HG03558 (cell line): ENCODE measurements around the gene FASN.
A peak's percentile ranks its signal among the peaks of the same experiment; 100 is the strongest.

Experiments used
- ATAC-seq: cut with Tn5 transposase; IDR thresholded peaks from one replicate; pipeline ENCODE4 v1.9.1; 2021; ENCODE audit warnings: moderate number of reproducible peaks; ENCODE audit not compliant: unreplicated experiment; ENCODE audit errors: extremely low read depth

Gene FASN

GRCh38 chr17:82103553-82104451, 5.8 kb upstream of the FASN start:
- no peak for ATAC-seq

GRCh38 chr17:82101767-82102679, 4.0 kb upstream of the FASN start:
- ATAC-seq = no peak

GRCh38 chr17:82101301-82101715, 3.3 kb upstream of the FASN start:
- ATAC-seq = no peak

DNA sequence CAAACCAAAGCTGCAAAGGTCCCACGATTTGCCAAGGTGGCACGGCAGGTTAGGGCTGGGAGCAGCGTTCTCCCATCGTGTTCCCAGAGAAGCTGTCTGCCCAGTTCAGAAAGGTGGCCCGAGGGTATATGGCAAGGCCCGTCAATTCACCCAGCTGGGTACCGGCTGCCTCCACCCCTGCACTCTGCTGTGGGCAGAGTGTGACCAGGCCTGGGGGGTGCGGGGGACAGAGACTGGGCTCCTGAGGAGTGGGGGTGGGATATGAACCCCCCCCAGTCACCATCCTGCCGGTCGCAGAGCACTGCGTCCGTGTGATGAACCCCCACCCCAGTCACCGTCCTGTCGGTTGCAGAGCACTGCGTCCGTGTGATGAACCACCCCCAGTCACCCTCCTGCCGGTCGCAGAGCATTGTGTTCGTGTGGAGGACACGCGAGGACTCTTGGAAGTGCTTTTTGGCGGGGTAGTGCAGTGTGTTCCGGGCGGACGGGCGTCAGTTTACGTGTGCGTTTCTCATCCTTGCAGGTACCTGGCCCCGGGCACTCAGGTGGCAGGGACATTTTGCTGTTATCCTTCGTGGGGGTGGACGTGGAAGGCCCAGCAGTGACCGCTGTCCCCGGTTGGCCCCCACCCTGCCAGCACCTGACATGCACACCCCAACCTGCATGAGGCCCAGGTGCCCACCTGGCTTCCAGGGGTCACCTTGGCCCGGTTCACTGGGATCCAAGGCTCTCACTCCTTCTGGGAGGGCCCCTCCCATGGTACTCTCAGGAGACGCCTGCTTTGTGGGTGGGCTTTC, 2.7 kb upstream of the FASN start:
- ATAC-seq = no peak

GRCh38 chr17:82098939-82099763, 1.1 kb upstream of the FASN start:
- no peak for ATAC-seq

- ATAC-seq = peak; percentile 1
Measured at GRCh38 chr17:82097919-82098168, 192 bp downstream of the FASN start.

GRCh38 chr17:82097184-82097918, 685 bp downstream of the FASN start:
- ATAC-seq = peak; percentile 3

DNA sequence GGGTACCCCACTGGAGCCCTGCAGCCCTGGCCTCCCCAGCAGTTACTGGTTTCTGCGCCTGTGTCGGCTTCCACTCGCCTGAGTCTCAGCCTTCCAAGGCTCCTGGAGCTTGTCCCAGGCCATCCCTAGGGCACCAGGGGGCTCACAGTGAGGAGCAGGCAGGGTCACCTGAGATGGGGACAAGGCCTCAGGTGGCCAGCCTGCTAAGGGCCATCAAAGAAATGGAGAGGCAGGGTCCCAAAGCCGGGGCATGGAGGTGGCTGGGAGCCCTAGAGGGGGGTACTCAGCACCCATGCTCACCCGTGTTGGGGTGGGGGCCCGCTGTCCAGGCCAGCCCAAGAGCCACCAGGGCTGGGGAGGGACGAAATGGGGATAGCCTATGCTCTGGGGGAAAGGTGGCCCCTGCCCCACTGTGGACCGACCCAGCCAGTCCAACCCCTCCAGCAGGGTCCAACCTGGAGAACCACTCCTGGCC, 1.3 kb downstream of the FASN start:
- no peak for ATAC-seq

DNA sequence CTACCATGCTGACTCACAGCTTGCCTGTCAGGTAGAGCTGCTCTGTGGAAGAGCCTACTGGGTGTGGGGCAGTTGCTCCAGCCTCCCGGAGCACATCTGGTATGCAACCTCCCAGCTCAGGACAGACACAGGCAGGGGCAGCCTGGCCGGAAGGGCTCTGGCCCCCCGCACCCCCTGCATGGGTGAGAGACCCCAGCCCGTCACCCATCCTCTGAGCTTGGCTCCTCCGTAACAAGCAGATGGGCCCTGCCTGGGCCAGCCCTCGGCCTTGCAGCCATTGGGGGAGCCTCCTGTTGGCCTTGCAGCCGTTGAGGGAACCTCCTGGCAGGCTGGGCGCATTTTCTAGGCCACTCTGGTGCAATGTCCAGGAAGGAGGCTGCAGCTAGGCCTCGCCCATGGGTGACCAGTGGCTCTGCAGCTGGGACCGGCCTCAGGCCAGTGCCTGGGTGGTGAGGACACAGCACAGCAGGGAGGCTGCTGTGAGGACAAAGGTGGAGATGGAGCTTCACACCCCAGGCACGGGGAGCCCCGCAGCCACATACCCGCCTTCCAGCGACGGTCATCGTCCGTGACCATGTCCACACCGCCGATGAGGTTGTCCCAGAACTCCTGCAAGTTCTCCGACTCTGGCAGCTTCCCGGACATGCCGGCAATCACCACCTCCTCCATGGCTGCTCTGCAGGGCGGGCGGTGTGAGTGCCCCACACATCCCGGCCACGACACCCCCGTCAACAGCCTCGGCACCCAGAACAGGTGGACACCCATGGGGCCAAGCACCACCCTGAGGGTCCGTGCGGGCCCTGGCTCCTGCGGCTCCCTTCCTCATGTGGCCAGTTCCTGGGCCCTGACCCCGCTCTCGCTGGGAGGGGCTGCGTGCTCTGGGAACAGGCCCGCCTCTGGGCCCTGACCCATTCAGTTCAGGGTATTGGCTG, 2.0 kb downstream of the FASN start:
- no peak for ATAC-seq

DNA sequence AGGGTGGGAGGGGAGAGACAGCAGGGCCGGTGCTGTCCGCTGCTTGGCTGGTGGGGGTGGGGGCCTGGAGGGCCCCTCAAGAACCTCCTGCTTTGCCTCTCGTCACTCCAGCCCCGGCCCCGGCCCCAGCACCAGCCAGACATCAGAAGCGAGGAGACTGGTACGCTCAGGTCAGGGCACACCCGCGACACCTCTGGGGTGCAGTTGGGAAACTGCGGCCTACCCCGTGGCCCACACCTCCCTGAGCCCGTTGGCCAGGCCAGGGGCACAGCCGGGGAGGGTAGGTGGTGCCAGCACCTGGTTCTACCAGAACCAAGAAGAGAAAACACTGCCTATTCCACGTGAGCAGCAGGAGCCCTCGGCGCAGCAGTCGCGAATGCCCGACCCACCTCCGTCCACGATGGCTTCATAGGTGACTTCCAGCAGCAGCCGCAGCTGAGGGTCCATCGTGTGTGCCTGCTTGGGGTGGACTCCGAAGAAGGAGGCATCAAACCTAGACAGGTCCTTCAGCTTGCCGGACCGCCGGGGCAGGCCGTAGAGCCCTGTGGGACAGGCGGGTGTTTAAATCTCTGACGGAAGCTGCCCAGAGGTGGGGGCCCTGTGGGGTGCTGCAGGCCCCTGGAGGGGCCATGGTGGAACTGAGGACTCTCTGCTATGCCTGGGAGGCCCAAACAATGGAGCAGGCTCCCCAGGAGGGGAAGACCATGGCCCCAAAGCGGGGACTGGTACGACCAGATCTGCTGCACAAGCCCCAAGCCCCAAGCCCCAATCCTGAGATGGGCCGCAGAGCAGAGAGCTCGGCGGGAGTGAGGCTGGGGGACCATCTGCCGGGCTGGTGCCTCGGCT, 2.9 kb downstream of the FASN start:
- ATAC-seq = no peak

DNA sequence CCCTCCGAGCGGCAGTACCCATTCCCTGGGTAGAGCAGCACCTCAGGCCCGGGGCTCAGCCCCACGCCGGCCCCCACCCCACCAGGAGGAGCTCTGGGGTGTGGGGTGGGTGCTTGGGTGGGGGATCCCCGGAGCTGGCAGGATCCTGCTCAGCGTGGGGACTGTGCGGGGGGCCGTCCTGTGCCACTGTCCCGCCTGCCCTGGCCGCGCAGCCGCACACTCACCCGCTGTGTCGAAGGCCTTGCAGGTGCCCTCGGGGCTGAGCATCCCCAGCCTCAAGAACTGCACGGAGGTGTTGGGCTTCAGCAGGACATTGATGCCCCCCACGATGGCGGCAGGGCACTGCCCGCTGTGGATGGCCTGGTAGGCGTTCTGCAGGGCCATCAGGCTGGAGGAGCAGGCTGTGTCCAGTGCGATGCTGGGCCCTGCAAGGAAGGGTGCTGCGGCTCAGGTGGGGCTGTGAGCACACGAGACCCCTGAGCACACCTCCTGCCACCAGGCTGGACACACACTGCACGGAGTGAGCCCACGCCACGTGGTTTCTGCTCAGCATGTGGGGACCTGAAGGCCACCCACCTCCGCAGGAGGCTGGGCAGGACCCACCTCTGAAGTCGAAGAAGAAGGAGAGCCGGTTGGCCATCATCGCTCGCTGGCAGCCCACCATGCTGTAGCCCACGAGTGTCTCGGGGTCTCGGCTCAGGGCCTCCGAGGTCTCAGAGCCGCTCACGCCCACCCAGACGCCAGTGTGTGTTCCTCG, 4.9 kb downstream of the FASN start:
- ATAC-seq = no peak

DNA sequence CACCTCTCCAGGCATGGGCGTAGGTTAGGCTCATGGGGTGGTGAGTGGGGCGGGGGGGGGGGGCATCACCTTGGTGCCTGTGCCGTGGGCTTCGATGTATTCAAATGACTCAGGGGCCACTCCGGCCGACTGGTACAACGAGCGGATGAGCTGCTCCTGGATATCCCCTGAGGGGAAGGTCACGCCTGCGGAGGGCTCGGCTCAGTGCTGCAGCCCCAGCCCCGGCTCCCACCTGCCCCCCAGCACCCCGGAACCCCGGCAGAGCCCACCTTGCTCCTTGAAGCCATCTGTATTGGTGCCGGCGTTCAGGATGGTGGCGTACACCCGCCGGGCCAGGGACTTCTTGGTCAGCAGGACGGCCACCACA, 5.4 kb downstream of the FASN start:
- no peak for ATAC-seq

GRCh38 chr17:82092094-82092586, 5.9 kb downstream of the FASN start:
- no peak for ATAC-seq

DNA sequence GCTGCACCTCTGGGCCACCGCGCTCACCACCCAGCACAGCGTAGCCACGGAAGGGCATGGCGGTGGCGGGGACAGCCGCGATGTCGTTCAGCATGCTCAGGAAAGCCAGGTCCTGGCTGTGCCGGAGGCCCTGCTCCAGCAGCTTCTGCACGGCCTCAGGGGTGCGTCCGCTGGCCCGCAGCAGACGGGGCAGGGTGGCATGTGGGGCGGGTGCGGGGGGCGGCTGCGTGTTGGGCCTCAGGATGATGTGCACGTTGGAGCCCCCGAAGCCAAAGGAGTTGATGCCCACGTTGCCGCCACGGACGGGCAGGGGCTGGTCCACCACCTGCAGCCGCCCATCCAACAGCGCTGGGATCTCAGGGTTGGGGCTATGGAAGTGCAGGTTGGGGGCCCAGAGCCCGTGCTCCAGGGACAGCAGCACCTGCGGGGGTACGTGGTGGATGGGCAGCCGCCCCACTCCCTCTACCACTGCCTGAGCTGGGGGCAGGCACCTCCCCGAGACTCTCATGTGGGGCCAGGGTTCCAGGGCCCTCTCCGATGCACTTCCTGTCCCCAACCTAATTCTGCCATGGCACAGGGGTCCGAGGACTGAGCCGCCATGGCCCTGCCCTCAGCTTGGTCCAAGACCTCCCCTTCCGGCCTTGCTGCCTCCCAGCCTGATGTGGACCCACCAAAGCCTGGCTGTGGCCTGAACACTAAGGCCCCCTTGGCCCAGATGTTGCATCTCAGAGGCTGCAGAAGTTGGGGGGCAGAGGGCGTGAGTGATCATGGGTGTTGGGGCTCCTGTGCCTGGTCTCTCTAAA, 6.6 kb downstream of the FASN start:
- ATAC-seq = no peak

DNA sequence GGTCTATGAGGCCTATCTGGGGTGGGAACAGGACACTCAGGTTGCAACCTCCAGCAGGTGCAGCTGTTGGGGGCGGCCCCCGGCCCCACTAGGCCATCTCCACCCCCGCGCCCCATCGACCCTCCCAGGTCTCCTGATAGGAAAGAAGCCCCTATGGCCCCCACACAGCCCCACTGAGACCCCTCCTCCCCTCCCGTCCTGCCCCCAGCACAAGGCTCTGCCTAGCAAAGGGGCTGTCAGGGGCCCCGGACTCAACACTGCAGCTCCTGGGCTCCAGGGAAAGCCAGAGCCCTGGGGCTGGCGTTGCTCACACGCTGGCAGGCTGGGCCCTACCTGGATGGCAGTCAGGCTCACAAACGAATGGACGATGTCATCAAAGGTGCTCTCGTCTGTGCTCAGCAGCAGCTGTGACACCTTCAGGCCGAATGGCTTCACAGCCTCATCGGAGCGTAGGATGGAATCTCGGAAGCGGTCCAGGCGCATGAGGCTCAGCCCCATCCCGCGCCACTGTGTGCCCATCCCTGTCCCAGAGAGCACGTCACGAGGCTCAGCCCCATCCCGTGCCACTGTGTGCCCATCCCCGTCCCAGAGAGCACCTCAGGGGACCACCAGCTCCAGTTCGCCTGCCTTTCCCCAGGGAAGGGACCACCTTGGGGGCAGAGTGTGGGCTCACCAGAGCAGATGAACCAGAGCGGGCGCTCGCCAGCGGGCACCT, 7.3 kb downstream of the FASN start:
- ATAC-seq = no peak
